Measurements from ENCODE around the gene ZNF438.

DNA sequence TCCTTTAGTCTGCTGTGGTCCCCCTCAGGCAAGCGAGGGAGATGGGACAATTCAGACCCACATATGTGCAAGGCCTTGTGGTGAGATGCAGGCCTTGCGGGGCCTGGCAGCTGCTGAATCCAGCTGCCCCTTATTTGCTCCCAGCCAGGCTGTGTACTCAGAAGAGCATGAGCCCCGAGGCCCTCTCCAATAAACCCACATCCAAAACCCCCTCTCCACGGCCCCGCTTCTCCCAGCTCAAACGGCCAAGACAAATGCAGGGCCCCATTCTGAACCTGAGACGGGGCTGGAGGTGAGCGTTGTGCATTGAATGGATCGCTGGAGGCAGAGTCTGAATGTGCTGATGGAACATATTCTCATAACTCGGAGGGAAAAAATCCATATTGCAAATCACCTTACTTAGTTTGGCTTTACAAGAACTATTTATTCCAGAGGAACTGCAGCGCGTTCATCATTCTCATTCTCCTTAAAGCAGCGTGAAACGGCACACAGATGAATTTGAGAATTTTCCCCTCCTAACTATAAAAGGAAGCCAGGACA is 232.9 kb downstream of the ZNF438 start:
- TF ChIP-seq POLR2AphosphoS5 (IDR thresholded peaks at IDR 0.05) (no peak), POLR2A (IDR thresholded peaks at IDR 0.05) (no peak)
- TF ChIP-seq, protein P1, sequence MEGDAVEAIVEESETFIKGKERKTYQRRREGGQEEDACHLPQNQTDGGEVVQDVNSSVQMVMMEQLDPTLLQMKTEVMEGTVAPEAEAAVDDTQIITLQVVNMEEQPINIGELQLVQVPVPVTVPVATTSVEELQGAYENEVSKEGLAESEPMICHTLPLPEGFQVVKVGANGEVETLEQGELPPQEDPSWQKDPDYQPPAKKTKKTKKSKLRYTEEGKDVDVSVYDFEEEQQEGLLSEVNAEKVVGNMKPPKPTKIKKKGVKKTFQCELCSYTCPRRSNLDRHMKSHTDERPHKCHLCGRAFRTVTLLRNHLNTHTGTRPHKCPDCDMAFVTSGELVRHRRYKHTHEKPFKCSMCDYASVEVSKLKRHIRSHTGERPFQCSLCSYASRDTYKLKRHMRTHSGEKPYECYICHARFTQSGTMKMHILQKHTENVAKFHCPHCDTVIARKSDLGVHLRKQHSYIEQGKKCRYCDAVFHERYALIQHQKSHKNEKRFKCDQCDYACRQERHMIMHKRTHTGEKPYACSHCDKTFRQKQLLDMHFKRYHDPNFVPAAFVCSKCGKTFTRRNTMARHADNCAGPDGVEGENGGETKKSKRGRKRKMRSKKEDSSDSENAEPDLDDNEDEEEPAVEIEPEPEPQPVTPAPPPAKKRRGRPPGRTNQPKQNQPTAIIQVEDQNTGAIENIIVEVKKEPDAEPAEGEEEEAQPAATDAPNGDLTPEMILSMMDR (IDR thresholded peaks at IDR 0.05), result no peak

Measured in prostate gland (tissue), 2 donors.